Astrocyte (in vitro differentiated cells and primary cell): ENCODE results near the gene STOML1. TPM values are rescaled to one million over a fixed set of nuclear protein-coding genes. Genes with fewer than 3 reads are reported as not detected.

Experiments used
- DNase-seq: peaks from one replicate; pipeline ENCODE4 v3.0.0-alpha.2; 2010; ENCODE audit warnings: low read depth
- FAIRE-seq: peaks from 2 replicates; lab custom pipeline; 2011; peaks lifted over from hg19 to GRCh38; lab: Jason Lieb, UNC
- H2AFZ ChIP-seq: 2 replicates; pipeline ENCODE4 v1.6.0; 2012; ENCODE audit warnings: low read depth, low read length, inconsistent platforms
- H3K27ac ChIP-seq: 2 replicates; pipeline ENCODE4 v1.5.1; 2011; ENCODE audit warnings: low read depth, low read length, inconsistent platforms
- H3K27me3 ChIP-seq: 2 replicates; pipeline ENCODE4 v1.6.0; 2011; ENCODE audit warnings: low read length, inconsistent platforms; ENCODE audit not compliant: insufficient read depth
- H3K36me3 ChIP-seq: 2 replicates; pipeline ENCODE4 v1.5.1; 2011; ENCODE audit warnings: low read length, inconsistent platforms; ENCODE audit not compliant: insufficient read depth
- H3K4me1 ChIP-seq: 2 replicates; pipeline ENCODE4 v1.5.1; 2011; ENCODE audit warnings: low read length, inconsistent platforms; ENCODE audit not compliant: insufficient read depth
- H3K4me2 ChIP-seq: 2 replicates; pipeline ENCODE4 v1.6.0; 2012; ENCODE audit warnings: low read length, inconsistent platforms
- H3K4me3 ChIP-seq: 2 replicates; pipeline ENCODE4 v1.5.1; 2011; ENCODE audit warnings: low read depth, mild to moderate bottlenecking, low read length, inconsistent platforms; ENCODE audit not compliant: insufficient read depth
- H3K79me2 ChIP-seq: 2 replicates; pipeline ENCODE4 v1.6.0; 2012; ENCODE audit warnings: mild to moderate bottlenecking, low read length, inconsistent platforms; ENCODE audit not compliant: insufficient read depth
- H3K9ac ChIP-seq: 2 replicates; pipeline ENCODE4 v1.6.0; 2012; ENCODE audit warnings: mild to moderate bottlenecking, low read length, inconsistent platforms
- H3K9me3 ChIP-seq: 2 replicates; pipeline ENCODE4 v1.5.1; 2012; ENCODE audit warnings: low read depth, mild to moderate bottlenecking, low read length, inconsistent platforms; ENCODE audit not compliant: insufficient read depth
- H4K20me1 ChIP-seq: 2 replicates; pipeline ENCODE4 v1.6.0; 2012; ENCODE audit warnings: low read length, inconsistent platforms; ENCODE audit not compliant: insufficient read depth
- H3K27ac Mint-ChIP-seq: one replicate; pipeline ENCODE4 v1.8.0; 2021; ENCODE audit warnings: mild to moderate bottlenecking, mixed read lengths; ENCODE audit not compliant: unreplicated experiment
- H3K27me3 Mint-ChIP-seq: one replicate; pipeline ENCODE4 v1.8.0; 2021; ENCODE audit warnings: low read depth, mixed read lengths; ENCODE audit not compliant: unreplicated experiment
- H3K36me3 Mint-ChIP-seq: one replicate; pipeline ENCODE4 v1.8.0; 2021; ENCODE audit warnings: low read depth, mixed read lengths; ENCODE audit not compliant: unreplicated experiment
- H3K4me1 Mint-ChIP-seq: one replicate; pipeline ENCODE4 v1.8.0; 2021; ENCODE audit warnings: low read depth, mixed read lengths; ENCODE audit not compliant: unreplicated experiment
- H3K4me3 Mint-ChIP-seq: one replicate; pipeline ENCODE4 v1.8.0; 2021; ENCODE audit warnings: mild to moderate bottlenecking, moderate library complexity, mixed read lengths; ENCODE audit not compliant: unreplicated experiment
- H3K9me3 Mint-ChIP-seq: one replicate; pipeline ENCODE4 v1.8.0; 2021; ENCODE audit warnings: mild to moderate bottlenecking, mixed read lengths; ENCODE audit not compliant: unreplicated experiment
- EZH2 ChIP-seq: IDR thresholded peaks from 2 replicates; pipeline ENCODE4 v1.6.1; 2012; ENCODE audit warnings: mild to moderate bottlenecking, low read length, inconsistent platforms; ENCODE audit not compliant: insufficient read depth
- total RNA-seq: library from RNA; stranded (reverse); gene quantifications from 2 replicates; pipeline ENCODE4 v1.2.1, GENCODE V29; 2021
- TF ChIP-seq, protein P1 (sequence below): IDR thresholded peaks from 2 replicates; pipeline ENCODE4 v1.5.1; 2011; ENCODE audit warnings: low read depth, mild to moderate bottlenecking, inconsistent platforms, low read length, moderate library complexity; ENCODE audit not compliant: insufficient read depth

STOML1 gene
- total RNA-seq, 1 donor from 2014 or later = 12.4 TPM

DNA sequence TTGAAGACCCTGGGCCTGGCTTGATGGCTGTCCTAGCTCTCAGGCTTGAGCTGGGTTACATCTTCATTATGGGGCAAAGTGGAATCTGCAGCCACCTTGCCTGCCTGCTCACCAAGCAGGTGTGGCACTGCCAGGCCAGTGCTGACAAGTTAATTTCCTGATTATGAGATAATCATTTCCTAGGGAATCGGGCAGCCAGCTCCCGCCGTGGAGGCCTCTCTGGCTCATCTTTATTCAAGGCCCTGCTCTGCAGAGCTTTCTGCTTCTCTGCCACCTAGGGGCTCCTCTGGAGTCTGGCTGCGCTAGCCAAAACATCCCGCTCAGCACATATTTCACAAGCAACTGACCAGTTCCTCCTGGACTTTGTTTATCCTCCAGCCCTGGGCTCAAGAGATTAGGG is 55.9 kb downstream of the STOML1 start:
- H3K27ac Mint-ChIP-seq = peak overlapping the region; percentile 47
- H3K9me3 Mint-ChIP-seq = no peaks in the 10 kb centered on the region
- peaks cover 67% of the 10 kb centered on the region for H3K4me1 Mint-ChIP-seq
- Histone ChIP-seq H3K36me3 (peaks cover 4% of the 10 kb centered on the region), H3K79me2 (peaks cover 97% of the 10 kb centered on the region), H3K27me3 (no peaks in the 10 kb centered on the region), H3K27ac (peak overlapping the region; percentile 10), H3K4me2 (peak overlapping the region; percentile 23), H3K4me1 (peaks cover 58% of the 10 kb centered on the region), H3K4me3 (no peak overlapping the region), H4K20me1 (peaks cover 58% of the 10 kb centered on the region), H2AFZ (no peak overlapping the region), H3K9ac (peak overlapping the region; percentile 51), H3K9me3 (no peaks in the 10 kb centered on the region)
- TF ChIP-seq, protein P1, sequence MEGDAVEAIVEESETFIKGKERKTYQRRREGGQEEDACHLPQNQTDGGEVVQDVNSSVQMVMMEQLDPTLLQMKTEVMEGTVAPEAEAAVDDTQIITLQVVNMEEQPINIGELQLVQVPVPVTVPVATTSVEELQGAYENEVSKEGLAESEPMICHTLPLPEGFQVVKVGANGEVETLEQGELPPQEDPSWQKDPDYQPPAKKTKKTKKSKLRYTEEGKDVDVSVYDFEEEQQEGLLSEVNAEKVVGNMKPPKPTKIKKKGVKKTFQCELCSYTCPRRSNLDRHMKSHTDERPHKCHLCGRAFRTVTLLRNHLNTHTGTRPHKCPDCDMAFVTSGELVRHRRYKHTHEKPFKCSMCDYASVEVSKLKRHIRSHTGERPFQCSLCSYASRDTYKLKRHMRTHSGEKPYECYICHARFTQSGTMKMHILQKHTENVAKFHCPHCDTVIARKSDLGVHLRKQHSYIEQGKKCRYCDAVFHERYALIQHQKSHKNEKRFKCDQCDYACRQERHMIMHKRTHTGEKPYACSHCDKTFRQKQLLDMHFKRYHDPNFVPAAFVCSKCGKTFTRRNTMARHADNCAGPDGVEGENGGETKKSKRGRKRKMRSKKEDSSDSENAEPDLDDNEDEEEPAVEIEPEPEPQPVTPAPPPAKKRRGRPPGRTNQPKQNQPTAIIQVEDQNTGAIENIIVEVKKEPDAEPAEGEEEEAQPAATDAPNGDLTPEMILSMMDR = no peak
- TF ChIP-seq EZH2 = no peak
- H3K27me3 Mint-ChIP-seq = no peaks in the 10 kb centered on the region
- FAIRE-seq = no peak
- H3K36me3 Mint-ChIP-seq = peaks cover 27% of the 10 kb centered on the region
- no peak overlapping the region for H3K4me3 Mint-ChIP-seq
- no peak for DNase-seq

DNA sequence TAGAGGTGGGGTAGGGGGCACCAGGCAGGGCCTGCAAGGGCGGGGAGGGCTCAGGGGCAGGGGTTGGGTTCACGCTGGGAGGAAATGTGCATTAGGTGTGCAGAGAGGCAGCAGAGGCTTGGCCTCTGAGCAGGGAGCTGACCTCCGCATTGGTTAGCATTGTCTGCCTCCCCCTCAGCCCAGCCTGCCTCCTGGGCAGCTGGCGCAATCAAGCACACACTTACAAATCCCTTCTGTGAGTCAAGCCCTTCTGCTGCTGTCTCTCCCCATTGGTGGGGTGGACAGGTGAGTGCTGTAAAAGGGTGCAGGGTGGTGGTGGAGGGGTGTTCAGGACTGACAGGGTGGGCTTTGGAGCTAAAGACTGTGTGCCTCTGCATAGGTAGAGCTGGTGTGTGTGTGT is 56.5 kb downstream of the STOML1 start:
- TF ChIP-seq, protein P1 = no peak
- no peak for TF ChIP-seq EZH2
- Mint-ChIP-seq H3K4me3 (peak overlapping the region; percentile 71), H3K9me3 (no peaks in the 10 kb centered on the region), H3K36me3 (peaks cover 30% of the 10 kb centered on the region), H3K27me3 (no peaks in the 10 kb centered on the region), H3K4me1 (peaks cover 70% of the 10 kb centered on the region), H3K27ac (peak overlapping the region; percentile 69)
- Histone ChIP-seq H3K4me2 (peak overlapping the region; percentile 23), H3K4me3 (no peak overlapping the region), H3K9ac (peak overlapping the region; percentile 51), H3K27me3 (no peaks in the 10 kb centered on the region), H4K20me1 (peaks cover 62% of the 10 kb centered on the region), H3K27ac (no peak overlapping the region), H3K36me3 (peaks cover 4% of the 10 kb centered on the region), H2AFZ (no peak overlapping the region), H3K9me3 (no peaks in the 10 kb centered on the region), H3K79me2 (peaks cover 100% of the 10 kb centered on the region), H3K4me1 (peaks cover 59% of the 10 kb centered on the region)
- DNase-seq (no peak), FAIRE-seq (no peak)

GRCh38 chr15:73934281-73934680 is 57.8 kb downstream of the STOML1 start:
- Mint-ChIP-seq H3K4me1 (peaks cover 67% of the 10 kb centered on the region), H3K9me3 (no peaks in the 10 kb centered on the region), H3K27me3 (no peaks in the 10 kb centered on the region), H3K4me3 (no peak overlapping the region), H3K36me3 (peaks cover 25% of the 10 kb centered on the region), H3K27ac (peak overlapping the region; percentile 92)
- TF ChIP-seq, protein P1 = no peak
- TF ChIP-seq EZH2 = no peak
- no peak overlapping the region for H3K4me3 ChIP-seq
- no peak overlapping the region for H3K4me2 ChIP-seq
- H3K27ac ChIP-seq = no peak overlapping the region
- H2AFZ ChIP-seq = no peak overlapping the region
- peaks cover 4% of the 10 kb centered on the region for H3K36me3 ChIP-seq
- FAIRE-seq (no peak), DNase-seq (no peak)
- H4K20me1 ChIP-seq = peaks cover 71% of the 10 kb centered on the region
- H3K9ac ChIP-seq = no peak overlapping the region
- no peaks in the 10 kb centered on the region for H3K9me3 ChIP-seq
- no peaks in the 10 kb centered on the region for H3K27me3 ChIP-seq
- peaks cover 98% of the 10 kb centered on the region for H3K79me2 ChIP-seq
- H3K4me1 ChIP-seq = peaks cover 59% of the 10 kb centered on the region
